H9 (cell line): ENCODE measurements around the gene CD248. TPM values are rescaled to one million over a fixed set of nuclear protein-coding genes. Genes with fewer than 3 reads are reported as not detected.

ENCODE experiments used
- DNase-seq: peaks from one replicate; pipeline ENCODE4 v3.0.0-alpha.2; 2017
- H2AFZ ChIP-seq: one replicate; pipeline ENCODE4 v1.6.1; 2013; ENCODE audit warnings: mild to moderate bottlenecking, low read length, control low read depth, moderate library complexity
- H2AK5ac ChIP-seq: 2 replicates; pipeline ENCODE4 v1.6.1; 2013; ENCODE audit warnings: low read length, control low read depth, mixed read lengths; ENCODE audit not compliant: insufficient read length
- H2BK120ac ChIP-seq: one replicate; pipeline ENCODE4 v1.6.1; 2013; ENCODE audit warnings: low read depth, mild to moderate bottlenecking, low read length, control low read depth, inconsistent platforms; ENCODE audit not compliant: poor library complexity, severe bottlenecking
- H2BK12ac ChIP-seq: 2 replicates; pipeline ENCODE4 v1.6.1; 2013; ENCODE audit warnings: low read length, control low read depth, mixed read lengths, low read depth; ENCODE audit not compliant: insufficient read length
- H2BK15ac ChIP-seq: 2 replicates; pipeline ENCODE4 v1.6.1; 2013; ENCODE audit warnings: low read depth, low read length, control low read depth
- H2BK20ac ChIP-seq: one replicate; pipeline ENCODE4 v1.6.1; 2013; ENCODE audit warnings: low read depth, mild to moderate bottlenecking, low read length, control low read depth, inconsistent platforms; ENCODE audit not compliant: poor library complexity, severe bottlenecking
- H2BK5ac ChIP-seq: 2 replicates; pipeline ENCODE4 v1.6.1; 2013; ENCODE audit warnings: low read length, control low read depth, mixed read lengths; ENCODE audit not compliant: insufficient read length
- H3K14ac ChIP-seq: 2 replicates; pipeline ENCODE4 v1.6.1; 2013; ENCODE audit warnings: low read length, control low read depth; ENCODE audit not compliant: insufficient read depth
- H3K18ac ChIP-seq: 2 replicates; pipeline ENCODE4 v1.6.1; 2013; ENCODE audit warnings: low read depth, mild to moderate bottlenecking, mixed read lengths, low read length, control low read depth; ENCODE audit not compliant: insufficient read length
- H3K23ac ChIP-seq: 2 replicates; pipeline ENCODE4 v1.6.1; 2013; ENCODE audit warnings: low read length, control low read depth, mixed read lengths, low read depth; ENCODE audit not compliant: insufficient read length
- H3K23me2 ChIP-seq: 2 replicates; pipeline ENCODE4 v1.6.1; 2013; ENCODE audit warnings: low read depth, mild to moderate bottlenecking, mixed read lengths, low read length, control low read depth; ENCODE audit not compliant: insufficient read length, poor library complexity, severe bottlenecking
- H3K27ac ChIP-seq: 2 replicates; pipeline ENCODE4 v1.5.1; 2013; ENCODE audit warnings: low read length, control low read depth, mixed read lengths, low read depth; ENCODE audit not compliant: insufficient read length
- H3K27me3 ChIP-seq: 2 replicates; pipeline ENCODE4 v1.6.1; 2013; ENCODE audit warnings: low read length, control low read depth, inconsistent platforms; ENCODE audit not compliant: insufficient read depth
- H3K4ac ChIP-seq: 2 replicates; pipeline ENCODE4 v1.6.1; 2013; ENCODE audit warnings: low read depth, mild to moderate bottlenecking, control low read depth, inconsistent platforms, low read length, moderate library complexity
- H3K4me1 ChIP-seq: 2 replicates; pipeline ENCODE4 v1.6.1; 2013; ENCODE audit warnings: low read length, control low read depth, inconsistent platforms; ENCODE audit not compliant: insufficient read depth
- H3K4me2 ChIP-seq: 2 replicates; pipeline ENCODE4 v1.6.1; 2013; ENCODE audit warnings: low read length, control low read depth, mixed read lengths; ENCODE audit not compliant: insufficient read length, insufficient read depth
- H3K56ac ChIP-seq: 2 replicates; pipeline ENCODE4 v1.6.1; 2013; ENCODE audit warnings: low read depth, mild to moderate bottlenecking, mixed read lengths, low read length, control low read depth; ENCODE audit not compliant: insufficient read length
- H3K79me1 ChIP-seq: 2 replicates; pipeline ENCODE4 v1.6.1; 2013; ENCODE audit warnings: low read depth, mild to moderate bottlenecking, moderate library complexity, low read length, control low read depth, inconsistent platforms; ENCODE audit not compliant: insufficient read depth, poor library complexity, severe bottlenecking
- H3K79me2 ChIP-seq: 2 replicates; pipeline ENCODE4 v1.6.1; 2013; ENCODE audit warnings: low read length, control low read depth, inconsistent platforms; ENCODE audit not compliant: insufficient read depth
- H3K9ac ChIP-seq: 2 replicates; pipeline ENCODE4 v1.6.1; 2013; ENCODE audit warnings: low read length, control low read depth, mixed read lengths; ENCODE audit not compliant: insufficient read length; ENCODE audit errors: extremely low read depth
- H3K9me3 ChIP-seq: one replicate; pipeline ENCODE4 v1.6.1; 2013; ENCODE audit warnings: low read depth, low read length, inconsistent platforms; ENCODE audit not compliant: control insufficient read depth
- H3T11ph ChIP-seq: one replicate; pipeline ENCODE4 v1.6.1; 2013; ENCODE audit warnings: mild to moderate bottlenecking, low read length, control low read depth, inconsistent platforms
- H4K20me1 ChIP-seq: one replicate; pipeline ENCODE4 v1.6.1; 2013; ENCODE audit not compliant: control insufficient read depth, insufficient read length, insufficient read depth
- H4K5ac ChIP-seq: 2 replicates; pipeline ENCODE4 v1.6.1; 2013; ENCODE audit warnings: low read depth, mild to moderate bottlenecking, mixed read lengths, low read length, control low read depth; ENCODE audit not compliant: insufficient read length
- H4K8ac ChIP-seq: replicated peaks from 2 replicates; pipeline ENCODE4 v1.6.1; 2013; ENCODE audit warnings: low read length, control low read depth, mixed read lengths, low read depth; ENCODE audit not compliant: insufficient read length
- H4K91ac ChIP-seq: 2 replicates; pipeline ENCODE4 v1.6.1; 2013; ENCODE audit warnings: low read depth, mild to moderate bottlenecking, moderate library complexity, mixed read lengths, low read length, control low read depth; ENCODE audit not compliant: insufficient read length
- H3K27ac Mint-ChIP-seq, 3 experiments: 2 replicates in 2 of 3; 3 replicates in 1 of 3; pipeline ENCODE4 v1.8.0; 2020 to 2021; ENCODE audit warnings: mixed read lengths in 3 of 3, mild to moderate bottlenecking in 1 of 3, moderate library complexity in 1 of 3
- H3K27me3 Mint-ChIP-seq: 2 replicates; pipeline ENCODE4 v1.8.0; 2021; ENCODE audit warnings: low read depth, mild to moderate bottlenecking, moderate library complexity, mixed read lengths
- H3K36me3 Mint-ChIP-seq, 3 experiments: 2 replicates in 2 of 3; 3 replicates in 1 of 3; pipeline ENCODE4 v1.8.0; 2020 to 2021; ENCODE audit warnings: low read depth in 3 of 3, mixed read lengths in 3 of 3; ENCODE audit not compliant: insufficient read depth in 1 of 3
- H3K4me1 Mint-ChIP-seq, 2 experiments: 2 replicates each; pipeline ENCODE4 v1.8.0; 2020; ENCODE audit warnings: mixed read lengths in 2 of 2
- H3K4me3 Mint-ChIP-seq, 2 experiments: 2 replicates in 1 of 2; 3 replicates in 1 of 2; pipeline ENCODE4 v1.8.0; 2020 to 2021; ENCODE audit warnings: mild to moderate bottlenecking in 2 of 2, mixed read lengths in 2 of 2, moderate library complexity in 1 of 2
- H3K9me3 Mint-ChIP-seq, 2 experiments: 2 replicates in 1 of 2; 3 replicates in 1 of 2; pipeline ENCODE4 v1.8.0; 2020; ENCODE audit warnings: mild to moderate bottlenecking in 2 of 2, mixed read lengths in 2 of 2, moderate library complexity in 1 of 2
- WGBS: extraction: QIAGEN DNeasy Blood & Tissue Kit; methylation state at CpG from one replicate; pipeline ENCODE4 v1.1.7; 2013; ENCODE audit warnings: missing lambda C conversion rate, low lambda C conversion rate, mixed read lengths; ENCODE audit not compliant: insufficient read length; ENCODE audit errors: extremely low coverage; 5-methylcytosine and 5-hydroxymethylcytosine counted together
- total RNA-seq: library from RNA; stranded (reverse); gene quantifications from 2 replicates; pipeline ENCODE4 v1.2.1, GENCODE V29; 2021
- TF ChIP-seq, protein P1 (sequence below): fragments of 200-600 bp; sonication (generic); conservative IDR thresholded peaks from 3 replicates; pipeline ENCODE4 v1.8.0; 2021; ENCODE audit warnings: antibody characterized with exemption, mild to moderate bottlenecking

The CD248 gene
- total RNA-seq, 1 experiment from 2014 or later: 1.5 TPM

GRCh38 chr11:66331542-66332370 lies 14.9 kb upstream of the CD248 start:
- H2AK5ac ChIP-seq: no peak overlapping the region
- no peak overlapping the region for H3K18ac ChIP-seq
- no peak overlapping the region for H3T11ph ChIP-seq
- Mint-ChIP-seq H3K9me3 (no peaks in the 10 kb centered on the region), H3K4me1 (peaks cover 16 to 22% of the 10 kb centered on the region in 2 experiments), H3K27me3 (peaks cover 14% of the 10 kb centered on the region), H3K36me3 (peaks cover 0 to 5% (median 0%) of the 10 kb centered on the region in 3 experiments; a peak in 3 of 7 replicates), H3K4me3 (no peak overlapping the region), H3K27ac (no peak overlapping the region)
- H3K4me1 ChIP-seq: 0 out of 2 replicates have a peak, but pooled peaks cover 3% of the 10 kb centered on the region
- no peaks in the 10 kb centered on the region for H3K79me1 ChIP-seq
- no peak overlapping the region for H3K14ac ChIP-seq
- no peak overlapping the region for H2BK20ac ChIP-seq
- H2BK12ac ChIP-seq: no peak overlapping the region
- no peaks in the 10 kb centered on the region for H3K9me3 ChIP-seq
- H2BK120ac ChIP-seq: no peak overlapping the region
- no CpG with 5 or more reads among the region's 12 CpGs for WGBS
- H2AFZ ChIP-seq: no peak overlapping the region
- no peak overlapping the region for H4K5ac ChIP-seq
- no peak overlapping the region for H4K8ac ChIP-seq
- H3K23ac ChIP-seq: no peak overlapping the region
- no peak overlapping the region for H3K4me2 ChIP-seq
- TF ChIP-seq, protein P1, sequence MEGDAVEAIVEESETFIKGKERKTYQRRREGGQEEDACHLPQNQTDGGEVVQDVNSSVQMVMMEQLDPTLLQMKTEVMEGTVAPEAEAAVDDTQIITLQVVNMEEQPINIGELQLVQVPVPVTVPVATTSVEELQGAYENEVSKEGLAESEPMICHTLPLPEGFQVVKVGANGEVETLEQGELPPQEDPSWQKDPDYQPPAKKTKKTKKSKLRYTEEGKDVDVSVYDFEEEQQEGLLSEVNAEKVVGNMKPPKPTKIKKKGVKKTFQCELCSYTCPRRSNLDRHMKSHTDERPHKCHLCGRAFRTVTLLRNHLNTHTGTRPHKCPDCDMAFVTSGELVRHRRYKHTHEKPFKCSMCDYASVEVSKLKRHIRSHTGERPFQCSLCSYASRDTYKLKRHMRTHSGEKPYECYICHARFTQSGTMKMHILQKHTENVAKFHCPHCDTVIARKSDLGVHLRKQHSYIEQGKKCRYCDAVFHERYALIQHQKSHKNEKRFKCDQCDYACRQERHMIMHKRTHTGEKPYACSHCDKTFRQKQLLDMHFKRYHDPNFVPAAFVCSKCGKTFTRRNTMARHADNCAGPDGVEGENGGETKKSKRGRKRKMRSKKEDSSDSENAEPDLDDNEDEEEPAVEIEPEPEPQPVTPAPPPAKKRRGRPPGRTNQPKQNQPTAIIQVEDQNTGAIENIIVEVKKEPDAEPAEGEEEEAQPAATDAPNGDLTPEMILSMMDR: no peak
- no peaks in the 10 kb centered on the region; the same call in 1 of the 2 replicates for H3K27me3 ChIP-seq
- no peak overlapping the region for H2BK5ac ChIP-seq
- no peak overlapping the region for H3K4ac ChIP-seq
- no peaks in the 10 kb centered on the region for H4K20me1 ChIP-seq
- no peak for DNase-seq
- H3K79me2 ChIP-seq: no peaks in the 10 kb centered on the region
- H3K56ac ChIP-seq: no peak overlapping the region
- no peaks in the 10 kb centered on the region for H3K23me2 ChIP-seq
- no peak overlapping the region for H3K27ac ChIP-seq
- H4K91ac ChIP-seq: no peak overlapping the region
- H2BK15ac ChIP-seq: no peak overlapping the region
- no peak overlapping the region for H3K9ac ChIP-seq
